NCI-H1048 (cell line): ENCODE measurements around the gene TLE2.

Experiments used
- DNase-seq: peaks from one replicate; lab custom pipeline; 2025; lab: John Stamatoyannopoulos, UW

TLE2 gene

GRCh38 chr19:3029065-3029923 lies at the start of gene TLE2:
TLE2 (minus strand) TSS chr19:3029280; CDS start chr19:3028904, 376 bp downstream.
- no peak for DNase-seq

- DNase-seq = no peak
Measured at GRCh38 chr19:3075605-3076431, 46.7 kb upstream of the TLE2 start.

- no peak for DNase-seq
Measured at GRCh38 chr19:3073931-3074595, 45.0 kb upstream of the TLE2 start.

GRCh38 chr19:3073159-3073563 lies 44.1 kb upstream of the TLE2 start:
- peak; percentile 68 for DNase-seq

GRCh38 chr19:3071768-3072167 lies 42.7 kb upstream of the TLE2 start:
- DNase-seq = no peak

GRCh38 chr19:3068071-3068470 lies 39.0 kb upstream of the TLE2 start:
- DNase-seq = no peak

GRCh38 chr19:3067563-3067962 lies 38.5 kb upstream of the TLE2 start:
- DNase-seq = no peak

GRCh38 chr19:3066482-3067049 lies 37.5 kb upstream of the TLE2 start:
- no peak for DNase-seq

- DNase-seq = no peak
Measured at GRCh38 chr19:3065675-3066357, 36.7 kb upstream of the TLE2 start.

GRCh38 chr19:3064011-3064330 lies 34.9 kb upstream of the TLE2 start:
- DNase-seq = no peak

- no peak for DNase-seq
Measured at GRCh38 chr19:3062165-3063105, 33.4 kb upstream of the TLE2 start, which contains the start of gene TLE5. TLE5 (minus strand) TSS chr19:3062495; CDS start chr19:3062200, 295 bp downstream.

- DNase-seq = no peak
Measured at GRCh38 chr19:3061182-3062161, 32.4 kb upstream of the TLE2 start.

- DNase-seq = no peak
Measured at GRCh38 chr19:3060857-3061181, 31.7 kb upstream of the TLE2 start.

- no peak for DNase-seq
Measured at GRCh38 chr19:3059653-3060052, 30.6 kb upstream of the TLE2 start.

GRCh38 chr19:3058821-3059314 lies 29.8 kb upstream of the TLE2 start:
- DNase-seq = no peak

GRCh38 chr19:3058009-3058820 lies 29.1 kb upstream of the TLE2 start:
- DNase-seq = no peak

GRCh38 chr19:3057275-3057714 lies 28.2 kb upstream of the TLE2 start:
- DNase-seq = no peak

- no peak for DNase-seq
Measured at GRCh38 chr19:3056417-3057088, 27.5 kb upstream of the TLE2 start.
